LNCAP (cell line): ENCODE data around the gene NANOS2.

Experiments used
- CTCF ChIP-seq: fragments of 450-650 bp; IDR thresholded peaks from 2 replicates; pipeline ENCODE4 v1.5.1; 2017; ENCODE audit warnings: mild to moderate bottlenecking

The NANOS2 gene

GRCh38 chr19:45955905-45956608 is 41.5 kb upstream of the NANOS2 start:
- TF ChIP-seq CTCF, result no peak

GRCh38 chr19:45954156-45954555 is 39.6 kb upstream of the NANOS2 start:
- TF ChIP-seq CTCF, result no peak

GRCh38 chr19:45953676-45954075 is 39.1 kb upstream of the NANOS2 start:
- no peak for TF ChIP-seq CTCF

- no peak for TF ChIP-seq CTCF
These were observed 38.3 kb upstream of the NANOS2 start for GRCh38 chr19:45952686-45953505.

- no peak for TF ChIP-seq CTCF
These were observed 37.7 kb upstream of the NANOS2 start for GRCh38 chr19:45952341-45952685.

- TF ChIP-seq CTCF, result no peak
These were observed 33.3 kb upstream of the NANOS2 start for GRCh38 chr19:45947926-45948325.

- TF ChIP-seq CTCF, result no peak
These were observed 25.9 kb upstream of the NANOS2 start for GRCh38 chr19:45940515-45940805.
